NB4 (cell line): ENCODE results near the gene PNLIPRP2.

Experiments used
- CTCF ChIP-seq: IDR thresholded peaks from one replicate; pipeline ENCODE4 v1.5.1; 2012; ENCODE audit warnings: low read depth, low read length
- MYC ChIP-seq: IDR thresholded peaks from 2 replicates; pipeline ENCODE4 v1.6.1; 2011; ENCODE audit warnings: low read depth, low read length
- POLR2A ChIP-seq: IDR thresholded peaks from 2 replicates; pipeline ENCODE4 v1.6.1; 2011; ENCODE audit warnings: mild to moderate bottlenecking; ENCODE audit not compliant: insufficient read length; ENCODE audit errors: extremely low read depth

GRCh38 chr10:116659049-116659670 lies 38.4 kb downstream of the PNLIPRP2 start:
- no peak for TF ChIP-seq CTCF
- no peak for TF ChIP-seq POLR2A
- TF ChIP-seq MYC, result no peak
